ENCODE data around the gene CACNA2D3. TPM values are rescaled to one million over a fixed set of nuclear protein-coding genes. Genes with fewer than 3 reads are reported as not detected.

The CACNA2D3 gene
- polyA plus RNA-seq, 1 donor (not counting 4 experiments of a cell fraction or from before 2014, with no cell fraction given) = 0.08 TPM

GRCh38 chr3:54353946-54354345 is 231.6 kb downstream of the CACNA2D3 start:
- no peak overlapping the region for H3K4me2 ChIP-seq (ENCODE audit: control insufficient read depth, extremely low read depth, insufficient read depth, low read depth, low read length)
- no peak overlapping the region for H2AFZ ChIP-seq (ENCODE audit: control insufficient read depth, low read length)
- no peak overlapping the region for H3K9ac ChIP-seq (ENCODE audit: control insufficient read depth, extremely low read depth, insufficient read depth, low read length)
- no peaks in the 10 kb centered on the region for H3K9me3 ChIP-seq (ENCODE audit: control insufficient read depth, low read depth, low read length)
- dilution Hi-C loops (cut with MboI; ENCODE audit: extremely low pct_ligation_motif_present, low sequenced_read_pairs) = no loop called here
- H4K20me1 ChIP-seq (ENCODE audit: control insufficient read depth, extremely low read depth, insufficient read depth, low read length) = no peaks in the 10 kb centered on the region
- no peaks in the 10 kb centered on the region for H3K9me1 ChIP-seq (ENCODE audit: control insufficient read depth, extremely low read depth, insufficient read depth, low read length)
- DNase-seq (ENCODE audit: low read depth, low spot score) (no peak), FAIRE-seq (no peak)
- no peaks in the 10 kb centered on the region for H3K4me1 ChIP-seq (ENCODE audit: control insufficient read depth, extremely low read depth, insufficient read depth, low read length)
- no peak for TF ChIP-seq EZH2 (IDR thresholded peaks at IDR 0.05; ENCODE audit: low read length)
- no peak for TF ChIP-seq CTCF (optimal IDR thresholded peaks at IDR 0.05 in 1 of 3, IDR thresholded peaks at IDR 0.05 in 1 of 3, conservative IDR thresholded peaks at IDR 0.05 in 1 of 3; ENCODE audit: extremely low read depth in 1 of 3, insufficient read depth in 2 of 3, low read length in 3 of 3)
- no peaks in the 10 kb centered on the region for H3K79me2 ChIP-seq (ENCODE audit: control insufficient read depth, insufficient read depth, low read length)
- no peaks in the 10 kb centered on the region for H3K36me3 ChIP-seq (ENCODE audit: control insufficient read depth in 2 of 2, extremely low read depth in 1 of 2, insufficient read depth in 2 of 2, low read length in 2 of 2)
- no peak overlapping the region for H3K4me3 ChIP-seq (ENCODE audit: control insufficient read depth in 2 of 3, extremely low read depth in 1 of 3, insufficient read depth in 2 of 3, low read depth in 1 of 3, low read length in 3 of 3)
- no peaks in the 10 kb centered on the region for H3K27me3 ChIP-seq (ENCODE audit: control insufficient read depth, extremely low read depth, insufficient read depth, low read length)
- no peak overlapping the region for H3K27ac ChIP-seq (ENCODE audit: control insufficient read depth, insufficient read depth, low read length)

- no peak overlapping the region for H3K9ac ChIP-seq (ENCODE audit: control insufficient read depth, extremely low read depth, insufficient read depth, low read length)
- H3K27me3 ChIP-seq (ENCODE audit: control insufficient read depth, extremely low read depth, insufficient read depth, low read length) = no peaks in the 10 kb centered on the region
- H3K27ac ChIP-seq (ENCODE audit: control insufficient read depth, insufficient read depth, low read length) = no peak overlapping the region
- no peaks in the 10 kb centered on the region for H3K9me1 ChIP-seq (ENCODE audit: control insufficient read depth, extremely low read depth, insufficient read depth, low read length)
- H3K4me3 ChIP-seq (ENCODE audit: control insufficient read depth in 2 of 3, extremely low read depth in 1 of 3, insufficient read depth in 2 of 3, low read depth in 1 of 3, low read length in 3 of 3) = no peak overlapping the region
- dilution Hi-C loops (cut with MboI; ENCODE audit: extremely low pct_ligation_motif_present, low sequenced_read_pairs) = no loop called here
- no peak for FAIRE-seq
- no peak overlapping the region for H3K4me2 ChIP-seq (ENCODE audit: control insufficient read depth, extremely low read depth, insufficient read depth, low read depth, low read length)
- H4K20me1 ChIP-seq (ENCODE audit: control insufficient read depth, extremely low read depth, insufficient read depth, low read length) = no peaks in the 10 kb centered on the region
- H3K36me3 ChIP-seq (ENCODE audit: control insufficient read depth in 2 of 2, extremely low read depth in 1 of 2, insufficient read depth in 2 of 2, low read length in 2 of 2) = no peaks in the 10 kb centered on the region
- no peaks in the 10 kb centered on the region for H3K4me1 ChIP-seq (ENCODE audit: control insufficient read depth, extremely low read depth, insufficient read depth, low read length)
- TF ChIP-seq EZH2 (IDR thresholded peaks at IDR 0.05; ENCODE audit: low read length) (no peak), CTCF (optimal IDR thresholded peaks at IDR 0.05 in 1 of 3, IDR thresholded peaks at IDR 0.05 in 1 of 3, conservative IDR thresholded peaks at IDR 0.05 in 1 of 3; ENCODE audit: extremely low read depth in 1 of 3, insufficient read depth in 2 of 3, low read length in 3 of 3) (no peak)
- H3K79me2 ChIP-seq (ENCODE audit: control insufficient read depth, insufficient read depth, low read length) = no peaks in the 10 kb centered on the region
- no peak overlapping the region for H2AFZ ChIP-seq (ENCODE audit: control insufficient read depth, low read length)
- no peak for DNase-seq (ENCODE audit: low read depth, low spot score)
- no peaks in the 10 kb centered on the region for H3K9me3 ChIP-seq (ENCODE audit: control insufficient read depth, low read depth, low read length)
Measured at GRCh38 chr3:54355800-54356199, 233.4 kb downstream of the CACNA2D3 start.
